ENCODE measurements around the gene SLC4A11. TPM values are rescaled to one million over a fixed set of nuclear protein-coding genes. Genes with fewer than 3 reads are reported as not detected.

SLC4A11 gene
- 5.3 to 7.2 TPM (median 6.2 TPM) in 5 replicates for total RNA-seq (2022; extraction: Qiagen RNA extraction; ENCODE audit: low read depth)

DNA sequence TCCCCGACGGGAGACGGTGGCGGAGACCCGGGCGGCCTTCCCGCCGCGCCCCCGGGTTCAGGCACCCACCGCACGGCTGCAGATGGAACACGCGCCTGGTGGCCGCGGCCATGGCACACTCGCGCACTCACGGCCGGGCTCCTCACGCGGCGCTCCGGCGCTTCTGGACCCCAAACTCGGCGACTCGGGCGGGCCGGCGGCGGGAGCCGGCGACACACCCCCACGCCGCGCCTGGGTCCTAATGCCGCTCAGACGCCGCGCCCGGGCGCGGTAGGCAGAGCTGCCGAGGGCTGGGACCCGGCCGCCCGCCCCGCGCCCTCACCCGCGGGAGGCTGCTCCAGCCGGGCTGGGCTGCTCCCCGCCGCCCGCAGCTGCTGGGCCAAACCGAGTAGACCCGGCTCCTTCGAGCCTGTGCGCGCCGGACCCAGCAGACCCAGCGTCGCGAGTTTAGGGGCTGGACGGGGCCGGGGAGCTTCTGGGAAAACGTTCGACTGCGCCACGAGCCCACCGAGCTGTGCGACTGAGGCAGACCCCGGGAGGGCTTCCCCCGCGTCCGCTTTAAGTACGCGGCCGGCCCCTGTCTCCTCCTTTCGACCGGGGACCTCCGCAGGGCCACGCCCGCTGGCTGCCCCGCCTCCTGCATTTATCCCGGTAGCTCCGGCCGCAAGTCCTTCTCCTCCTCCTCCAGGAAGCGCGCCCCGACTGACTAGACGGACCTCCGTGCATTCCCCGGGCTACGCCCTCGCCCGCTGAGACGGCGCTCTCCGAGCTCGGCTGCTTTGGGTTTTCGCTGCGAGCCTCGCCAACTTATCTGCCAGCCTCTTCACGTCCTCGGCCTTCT lies at the start of gene SLC4A11:
TSS of gene SLC4A11 (minus strand) at position 165 of the 841 bp plus-strand sequence. CDS start at position 112, 53 bp downstream.

DNA sequence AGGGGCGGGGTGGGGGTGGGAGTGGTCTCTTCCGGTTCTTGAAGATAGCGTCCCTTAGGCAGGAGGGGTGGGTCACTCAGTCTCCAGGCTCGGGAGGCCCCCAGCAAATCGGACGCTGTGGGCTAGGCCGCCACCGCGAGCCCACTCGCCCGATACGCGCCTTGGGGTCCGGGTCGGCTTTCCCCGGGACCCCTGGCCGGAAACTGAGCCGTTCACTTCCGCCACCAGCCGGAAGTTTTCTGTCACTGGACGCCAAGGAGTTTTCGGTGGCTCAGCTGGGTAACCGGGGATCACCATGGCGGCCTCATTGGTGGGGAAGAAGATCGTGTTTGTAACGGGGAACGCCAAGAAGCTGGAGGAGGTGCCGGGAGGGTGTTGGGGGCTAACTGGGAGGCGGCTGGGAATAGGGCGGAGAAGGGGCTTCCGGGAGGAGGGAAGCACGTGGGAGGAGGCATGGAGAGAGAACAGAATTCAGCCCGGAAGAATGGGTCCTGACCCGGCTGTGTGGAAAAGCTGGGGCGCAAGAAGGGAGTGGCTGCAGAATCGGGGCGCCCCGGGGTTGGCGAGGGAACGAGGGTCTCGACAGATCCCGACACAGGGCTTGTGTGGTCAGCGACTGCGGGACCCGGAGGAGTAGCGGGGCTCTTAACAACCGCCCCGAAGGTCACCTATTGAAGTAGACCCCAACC lies 29.6 kb downstream of the SLC4A11 start, which contains the start of gene ITPA:
TSS of gene ITPA (plus strand) at position 242 of the 689 bp plus-strand sequence. CDS start at position 296, 54 bp downstream.

DNA sequence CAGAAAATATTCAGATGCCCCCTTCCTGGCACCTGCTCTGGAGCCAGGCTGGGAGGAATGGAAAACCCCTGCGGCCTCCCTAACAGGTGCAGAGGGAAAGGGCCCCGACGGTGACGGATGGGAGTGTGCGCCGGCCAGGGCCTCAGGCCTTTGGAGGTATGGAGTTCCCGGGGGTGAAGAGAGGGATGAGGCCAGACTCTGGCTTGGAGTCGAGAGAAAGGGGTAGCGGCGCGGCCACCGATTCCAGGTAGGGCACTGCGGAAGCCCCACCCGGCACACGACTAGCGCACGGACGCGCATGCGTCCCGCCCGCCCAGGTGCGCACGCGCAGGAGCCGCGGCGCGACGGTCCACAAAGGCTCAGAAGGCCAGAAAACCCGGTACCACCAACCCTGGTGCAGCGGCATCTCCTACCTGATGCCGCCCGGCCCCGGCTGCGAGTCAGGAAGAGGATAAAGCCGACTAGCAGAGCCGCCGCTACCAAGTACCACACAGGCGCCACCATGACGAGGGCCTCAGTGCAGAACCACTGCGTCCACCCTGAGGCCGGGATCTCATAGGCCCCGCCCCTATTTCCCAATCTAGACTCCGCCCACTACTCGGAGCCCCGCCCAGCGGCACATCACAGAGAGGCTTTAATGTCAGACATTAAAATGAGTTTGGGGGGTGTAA lies 34.7 kb downstream of the SLC4A11 start, which contains the start of gene DDRGK1:
TSS of gene DDRGK1 (minus strand) at position 559 of the 671 bp plus-strand sequence. CDS start at position 504, 55 bp downstream.

Other genes starting within 250 kb of the SLC4A11 start
- 0.25 to 0.26 TPM in 2 of 5 replicates, not detected in the others for gene GNRH2, start 195.6 kb downstream of the SLC4A11 start, total RNA-seq (2022; extraction: Qiagen RNA extraction; ENCODE audit: low read depth)
- 103 to 162 TPM (median 144 TPM) in 5 replicates for gene MRPS26, start 193.1 kb downstream of the SLC4A11 start, total RNA-seq (2022; extraction: Qiagen RNA extraction; ENCODE audit: low read depth)
- not detected in 5 replicates for gene OXT, start 167.6 kb downstream of the SLC4A11 start, total RNA-seq (2022; extraction: Qiagen RNA extraction; ENCODE audit: low read depth)
- not detected in 5 replicates for gene AVP, start 154.5 kb downstream of the SLC4A11 start, total RNA-seq (2022; extraction: Qiagen RNA extraction; ENCODE audit: low read depth)
- 44.0 to 49.5 TPM (median 47.0 TPM) in 5 replicates for gene FASTKD5, start 79.3 kb downstream of the SLC4A11 start, total RNA-seq (2022; extraction: Qiagen RNA extraction; ENCODE audit: low read depth)
- 3.3 to 4.2 TPM (median 3.8 TPM) in 5 replicates for gene UBOX5, start 79.3 kb downstream of the SLC4A11 start, total RNA-seq (2022; extraction: Qiagen RNA extraction; ENCODE audit: low read depth)
- 2.3 to 2.7 TPM (median 2.6 TPM) in 5 replicates for gene LZTS3, start 65.6 kb downstream of the SLC4A11 start, total RNA-seq (2022; extraction: Qiagen RNA extraction; ENCODE audit: low read depth)
- gene DDRGK1, start 34.5 kb downstream of the SLC4A11 start, total RNA-seq (2022; extraction: Qiagen RNA extraction; ENCODE audit: low read depth) = 70.9 to 97.8 TPM (median 87.1 TPM) in 5 replicates
- gene ITPA, start 29.7 kb downstream of the SLC4A11 start, total RNA-seq (2022; extraction: Qiagen RNA extraction; ENCODE audit: low read depth) = 119 to 136 TPM (median 124 TPM) in 5 replicates
- gene DNAAF9, start 168.5 kb upstream of the SLC4A11 start, total RNA-seq (2022; extraction: Qiagen RNA extraction; ENCODE audit: low read depth) = 4.6 to 5.8 TPM (median 5.4 TPM) in 5 replicates
- gene ATRN, start 231.8 kb upstream of the SLC4A11 start, total RNA-seq (2022; extraction: Qiagen RNA extraction; ENCODE audit: low read depth) = 21.1 to 29.1 TPM (median 27.0 TPM) in 5 replicates